Measurements from ENCODE around the gene ADISSP.

Gene ADISSP

GRCh38 chr20:3767427-3768341 is at the start of gene ADISSP:
TSS of gene ADISSP (minus strand) at chr20:3767753. CDS start at chr20:3760100, 7,653 bp downstream.
- peak; percentile 99 for DNase-seq

- no peak for DNase-seq
These were observed 48.3 kb upstream of the ADISSP start for GRCh38 chr20:3815703-3816315.

- DNase-seq, result no peak
These were observed 47.5 kb upstream of the ADISSP start for GRCh38 chr20:3814928-3815495.

GRCh38 chr20:3813848-3814581 is 46.5 kb upstream of the ADISSP start:
- DNase-seq, result no peak

GRCh38 chr20:3812975-3813847 is 45.7 kb upstream of the ADISSP start:
- DNase-seq, result no peak

GRCh38 chr20:3812259-3812681 is 44.7 kb upstream of the ADISSP start:
- no peak for DNase-seq

GRCh38 chr20:3811467-3812258 is 44.1 kb upstream of the ADISSP start:
- DNase-seq, result peak; percentile 91

GRCh38 chr20:3808544-3808943 is 41.0 kb upstream of the ADISSP start:
- DNase-seq, result no peak

GRCh38 chr20:3804781-3805180 is 37.2 kb upstream of the ADISSP start:
- DNase-seq, result no peak

GRCh38 chr20:3804254-3804751 is 36.8 kb upstream of the ADISSP start:
- DNase-seq, result no peak

- no peak for DNase-seq
These were observed 36.3 kb upstream of the ADISSP start for GRCh38 chr20:3803854-3804253.

- DNase-seq, result no peak
These were observed 35.7 kb upstream of the ADISSP start for GRCh38 chr20:3803289-3803688.

- DNase-seq, result no peak
These were observed 35.1 kb upstream of the ADISSP start for GRCh38 chr20:3802524-3803239.

- DNase-seq, result no peak
These were observed 34.3 kb upstream of the ADISSP start for GRCh38 chr20:3801846-3802245.

- DNase-seq, result no peak
These were observed 33.7 kb upstream of the ADISSP start for GRCh38 chr20:3801299-3801698.

GRCh38 chr20:3800878-3801260 is 33.3 kb upstream of the ADISSP start:
- no peak for DNase-seq

- no peak for DNase-seq
These were observed 32.8 kb upstream of the ADISSP start for GRCh38 chr20:3800256-3800877.

GRCh38 chr20:3798908-3799248 is 31.3 kb upstream of the ADISSP start:
- DNase-seq, result no peak

- no peak for DNase-seq
These were observed 30.8 kb upstream of the ADISSP start for GRCh38 chr20:3798373-3798768.

Data from NCI-H510A (cell line).